NCI-H2227 (cell line): Measurements from ENCODE around the gene QKI.
"Not testable (repeated sequence)": the region's sequence is repeated elsewhere in the genome, so short reads cannot be mapped to it uniquely, and the experiment has no call there.

Experiments used
- DNase-seq: peaks from one replicate; lab custom pipeline; 2025; ENCODE audit not compliant: unreplicated experiment; lab: John Stamatoyannopoulos, UW

Gene QKI

GRCh38 chr6:163572612-163573011 is 158.1 kb downstream of the QKI start:
- DNase-seq, result no peak

- DNase-seq, result no peak
Observed at GRCh38 chr6:163573503-163574179, 159.1 kb downstream of the QKI start.

- no peak for DNase-seq
Observed at GRCh38 chr6:163576114-163576513, 161.6 kb downstream of the QKI start.

- no peak for DNase-seq
Observed at GRCh38 chr6:163577404-163577803, 162.9 kb downstream of the QKI start.

- DNase-seq, result no peak
Observed at GRCh38 chr6:163579111-163579879, 164.8 kb downstream of the QKI start.

- no peak for DNase-seq
Observed at GRCh38 chr6:163579880-163580295, 165.4 kb downstream of the QKI start.

GRCh38 chr6:163580311-163581030 is 166.0 kb downstream of the QKI start:
- no peak for DNase-seq

- no peak for DNase-seq
Observed at GRCh38 chr6:163583558-163583957, 169.0 kb downstream of the QKI start.

GRCh38 chr6:163585932-163586437 is 171.5 kb downstream of the QKI start:
- DNase-seq, result no peak

- DNase-seq, result no peak
Observed at GRCh38 chr6:163586888-163587287, 172.4 kb downstream of the QKI start.

GRCh38 chr6:163588220-163588919 is 173.9 kb downstream of the QKI start:
- no peak for DNase-seq

GRCh38 chr6:163589387-163589786 is 174.9 kb downstream of the QKI start:
- DNase-seq, result no peak

GRCh38 chr6:163590132-163590531 is 175.6 kb downstream of the QKI start:
- not testable (repeated sequence) for DNase-seq

GRCh38 chr6:163592872-163593271 is 178.4 kb downstream of the QKI start:
- no peak for DNase-seq

- no peak for DNase-seq
Observed at GRCh38 chr6:163596174-163596573, 181.7 kb downstream of the QKI start.

GRCh38 chr6:163599136-163599535 is 184.6 kb downstream of the QKI start:
- no peak for DNase-seq

GRCh38 chr6:163599684-163600083 is 185.2 kb downstream of the QKI start:
- DNase-seq, result no peak

- DNase-seq, result no peak
Observed at GRCh38 chr6:163600331-163600730, 185.8 kb downstream of the QKI start.

- DNase-seq, result no peak
Observed at GRCh38 chr6:163600781-163601180, 186.3 kb downstream of the QKI start.

GRCh38 chr6:163602851-163603250 is 188.3 kb downstream of the QKI start:
- DNase-seq, result no peak

GRCh38 chr6:163603395-163603794 is 188.9 kb downstream of the QKI start:
- no peak for DNase-seq
